Measurements from ENCODE around the gene PTRH1.

The PTRH1 gene

GRCh38 chr9:127679506-127679905 lies 36.0 kb downstream of the PTRH1 start:
- DNase-seq (ENCODE audit: low read depth) = no peak
- no peak overlapping the region for H3K4me3 ChIP-seq (ENCODE audit: low read depth, low read length)
- TF ChIP-seq CTCF (conservative IDR thresholded peaks at IDR 0.05; ENCODE audit: low read depth, low read length) = no peak

- DNase-seq (ENCODE audit: low read depth) = peak; percentile 47
- no peak for TF ChIP-seq CTCF (conservative IDR thresholded peaks at IDR 0.05; ENCODE audit: low read depth, low read length)
- H3K4me3 ChIP-seq (ENCODE audit: low read depth, low read length) = no peak overlapping the region
Measured at GRCh38 chr9:127676638-127677037, 38.8 kb downstream of the PTRH1 start.

- no peak for TF ChIP-seq CTCF (conservative IDR thresholded peaks at IDR 0.05; ENCODE audit: low read depth, low read length)
- H3K4me3 ChIP-seq (ENCODE audit: low read depth, low read length) = no peak overlapping the region
- no peak for DNase-seq (ENCODE audit: low read depth)
Measured at GRCh38 chr9:127673234-127673633, 42.2 kb downstream of the PTRH1 start.

- TF ChIP-seq CTCF (conservative IDR thresholded peaks at IDR 0.05; ENCODE audit: low read depth, low read length) = no peak
- H3K4me3 ChIP-seq (ENCODE audit: low read depth, low read length) = no peak overlapping the region
- no peak for DNase-seq (ENCODE audit: low read depth)
Measured at GRCh38 chr9:127667906-127668305, 47.6 kb downstream of the PTRH1 start.

GRCh38 chr9:127667127-127667844 lies 48.2 kb downstream of the PTRH1 start:
- no peak for DNase-seq (ENCODE audit: low read depth)
- no peak for TF ChIP-seq CTCF (conservative IDR thresholded peaks at IDR 0.05; ENCODE audit: low read depth, low read length)
- no peak overlapping the region for H3K4me3 ChIP-seq (ENCODE audit: low read depth, low read length)

- H3K4me3 ChIP-seq (ENCODE audit: low read depth, low read length) = no peak overlapping the region
- no peak for TF ChIP-seq CTCF (conservative IDR thresholded peaks at IDR 0.05; ENCODE audit: low read depth, low read length)
- DNase-seq (ENCODE audit: low read depth) = no peak
Measured at GRCh38 chr9:127664678-127665507, 50.6 kb downstream of the PTRH1 start.
